Activated CD4-positive, alpha-beta T cell treated with anti-CD3 and anti-CD28 coated beads for 24 hours (primary cell): ENCODE measurements around the gene POLR3F.
"Not testable (repeated sequence)": the region's sequence is repeated elsewhere in the genome, so short reads cannot be mapped to it uniquely, and the experiment has no call there.

ENCODE experiments used
- DNase-seq, 2 donors: peaks; one replicate each; pipeline ENCODE4 v3.0.0-alpha.2; 2020; ENCODE audit warnings: low read depth in 2 of 2

POLR3F gene

GRCh38 chr20:18506744-18507143 lies 39.6 kb downstream of the POLR3F start:
- DNase-seq, result no peak

DNA sequence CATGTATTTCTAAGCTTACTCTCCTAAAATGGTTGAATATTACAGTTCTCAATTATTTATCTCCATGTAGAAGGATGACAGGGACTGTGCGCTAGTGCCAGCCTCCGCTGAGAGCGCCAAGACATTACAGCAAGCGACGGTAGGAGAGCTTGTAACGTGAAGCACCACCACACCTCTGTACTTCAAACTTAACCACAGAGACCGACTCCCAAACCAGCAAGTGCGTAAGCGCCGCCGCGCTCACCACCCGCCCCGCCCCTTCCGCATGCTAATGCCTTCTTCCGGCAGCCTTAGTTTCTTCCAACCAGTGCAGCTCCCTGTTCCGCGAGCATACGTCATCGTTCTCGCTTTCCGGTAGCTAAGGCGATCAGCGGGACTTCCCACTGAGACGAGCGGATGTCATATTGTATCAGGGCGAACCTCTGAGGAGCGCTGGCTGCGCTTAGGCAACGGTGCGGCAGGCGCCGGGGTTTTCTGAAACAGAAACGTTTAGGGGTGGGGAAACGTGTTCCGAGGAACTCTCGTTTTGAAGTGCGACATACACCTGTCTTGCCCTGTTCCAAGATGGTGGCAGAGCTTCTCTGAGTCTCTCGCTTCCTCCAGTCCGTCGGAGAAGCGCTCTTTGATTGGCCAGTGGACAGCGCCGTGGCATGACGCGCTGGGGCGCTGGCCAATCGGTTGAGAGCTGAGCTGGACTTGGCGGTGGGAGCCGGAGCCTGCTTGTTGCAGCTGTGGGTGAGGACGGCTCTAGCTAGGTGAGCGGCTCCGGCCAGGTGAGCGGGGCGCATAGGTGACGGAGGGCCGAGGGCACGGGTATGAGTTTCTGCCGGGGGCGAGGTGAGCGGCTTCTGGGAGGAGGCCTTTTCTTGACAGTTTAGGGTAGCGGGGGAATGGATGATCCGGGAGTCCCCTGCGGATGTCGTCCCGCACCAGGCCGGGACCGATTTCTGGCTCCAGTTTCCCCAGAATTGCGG lies 40.3 kb downstream of the POLR3F start, which contains the start of gene SEC23B:
Gene SEC23B, plus strand, starts transcription at position 723 of the 974 bp plus-strand sequence. CDS start 2,896 bp downstream, outside the sequence.
- peak; percentile 95 to 97 for DNase-seq

DNA sequence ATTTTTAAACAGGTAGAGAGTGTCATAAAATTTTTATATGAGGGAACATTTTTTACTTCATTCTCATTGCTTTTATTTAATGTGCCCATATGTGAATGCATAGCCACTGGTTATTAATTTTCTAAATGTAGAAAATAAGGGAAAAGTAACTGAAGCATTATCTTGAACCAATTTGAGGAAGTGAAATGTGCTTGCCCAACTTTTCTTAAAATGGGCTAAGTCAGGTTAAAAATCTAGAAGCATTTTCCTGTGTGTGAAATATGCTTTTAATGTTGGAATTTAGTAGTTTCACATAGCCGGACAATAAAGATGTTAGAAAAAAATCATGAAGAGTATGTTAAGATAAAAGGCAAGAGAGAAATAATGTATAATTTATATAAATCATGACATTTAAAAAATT lies 44.4 kb downstream of the POLR3F start:
- DNase-seq, result no peak

DNA sequence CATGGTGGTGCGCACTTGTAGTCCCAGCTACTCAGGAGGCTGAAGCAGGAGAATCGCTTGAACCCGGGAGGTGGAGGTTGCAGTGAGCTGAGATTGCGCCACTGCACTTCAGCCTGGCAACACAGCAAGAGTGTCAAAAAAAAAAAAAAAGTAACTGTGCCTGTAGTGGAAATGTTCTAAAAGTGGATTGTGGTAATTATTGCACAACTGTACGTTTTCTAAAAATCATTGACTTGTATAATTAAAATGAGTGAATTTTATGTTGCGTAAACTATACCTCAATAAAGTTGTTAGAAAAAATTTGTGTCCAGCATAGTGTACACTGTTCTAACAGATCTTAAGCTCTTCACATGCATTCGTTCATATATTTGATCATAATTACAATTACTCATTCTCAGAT lies 46.0 kb downstream of the POLR3F start:
- no peak for DNase-seq

DNA sequence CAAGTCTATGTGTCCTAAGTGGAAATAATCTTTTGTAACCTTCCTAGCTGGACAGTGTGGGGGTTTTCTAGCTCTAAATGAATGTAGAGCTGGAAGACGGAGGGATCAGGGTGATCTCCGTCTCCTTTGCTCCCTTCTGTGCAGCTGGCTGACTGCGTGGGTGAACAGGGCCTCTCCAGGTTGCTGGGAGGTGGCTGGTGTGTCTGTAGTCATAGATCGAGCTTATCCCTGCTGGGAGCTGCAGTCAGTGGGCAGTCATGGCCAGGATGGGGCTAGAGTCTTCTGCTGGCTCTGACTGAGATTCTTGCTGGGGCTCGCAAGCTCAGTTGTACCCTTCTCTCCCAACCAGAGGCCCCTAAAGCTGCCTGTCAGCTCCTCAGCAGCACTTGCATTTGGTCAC lies 46.9 kb downstream of the POLR3F start:
- DNase-seq, result no peak

DNA sequence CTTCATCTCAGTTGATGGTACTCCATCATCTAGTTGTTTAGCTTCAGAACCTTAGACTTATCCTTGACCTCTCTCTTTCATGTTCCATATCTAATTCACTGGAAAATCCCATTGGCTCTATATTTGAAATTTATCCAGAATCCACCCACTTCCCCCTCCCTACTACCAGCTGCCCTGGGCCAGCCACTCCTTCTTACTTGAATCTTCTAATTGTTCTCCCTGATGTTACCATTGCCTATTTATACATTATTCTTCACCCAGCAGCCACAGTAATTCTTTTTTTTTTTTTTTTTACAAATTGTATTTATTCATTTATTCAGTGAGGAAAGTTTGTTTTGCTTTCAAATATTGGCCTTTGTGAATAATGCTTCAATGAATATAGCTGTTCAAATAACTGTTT lies 48.8 kb downstream of the POLR3F start:
- no peak for DNase-seq

DNA sequence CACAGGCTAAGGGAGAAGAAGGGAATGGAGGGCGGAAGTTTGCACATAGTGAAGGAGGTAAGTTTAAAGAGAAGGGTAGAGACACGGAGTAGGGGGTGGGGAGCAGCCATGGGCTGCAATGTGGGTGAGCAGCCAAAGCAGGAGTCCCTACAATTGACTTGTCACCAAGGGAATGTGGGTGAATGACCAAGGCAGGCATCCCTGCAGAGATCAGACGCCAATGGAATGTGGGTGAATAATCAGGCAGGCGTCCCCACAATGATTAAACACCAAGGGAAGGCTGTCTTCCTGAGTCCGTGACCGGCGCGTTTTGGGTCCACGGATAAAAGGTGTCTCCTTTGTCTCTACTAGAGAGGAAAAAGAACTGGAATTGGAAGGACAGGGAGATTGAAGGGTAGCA lies 54.9 kb downstream of the POLR3F start:
- not testable (repeated sequence) for DNase-seq

DNA sequence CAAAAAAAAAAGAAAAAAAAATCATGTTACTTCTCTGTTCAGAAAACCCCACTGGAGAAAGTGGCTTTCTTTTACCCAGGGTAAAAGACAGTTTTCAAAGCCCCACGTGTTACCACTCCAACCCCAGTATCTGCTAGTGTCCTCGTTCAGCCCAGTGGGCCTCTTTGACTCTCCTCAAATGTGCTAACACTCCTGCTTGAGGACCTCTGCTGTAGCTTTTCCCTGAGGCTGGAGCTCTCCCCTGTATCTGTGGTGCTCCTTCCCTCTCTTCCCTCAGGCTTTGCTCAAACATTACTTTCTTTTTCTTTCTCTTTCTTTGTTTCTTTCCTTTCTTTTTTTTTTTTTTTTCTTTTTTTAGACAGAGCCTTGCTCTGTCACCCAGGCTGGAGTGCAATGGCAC lies 55.9 kb downstream of the POLR3F start:
- DNase-seq, result no peak

- DNase-seq, result no peak
Observed at GRCh38 chr20:18524646-18525045, 57.5 kb downstream of the POLR3F start.

- DNase-seq, result not testable (repeated sequence)
Observed at GRCh38 chr20:18526761-18527160, 59.6 kb downstream of the POLR3F start.

- DNase-seq, result no peak
Observed at GRCh38 chr20:18527339-18527738, 60.1 kb downstream of the POLR3F start.

DNA sequence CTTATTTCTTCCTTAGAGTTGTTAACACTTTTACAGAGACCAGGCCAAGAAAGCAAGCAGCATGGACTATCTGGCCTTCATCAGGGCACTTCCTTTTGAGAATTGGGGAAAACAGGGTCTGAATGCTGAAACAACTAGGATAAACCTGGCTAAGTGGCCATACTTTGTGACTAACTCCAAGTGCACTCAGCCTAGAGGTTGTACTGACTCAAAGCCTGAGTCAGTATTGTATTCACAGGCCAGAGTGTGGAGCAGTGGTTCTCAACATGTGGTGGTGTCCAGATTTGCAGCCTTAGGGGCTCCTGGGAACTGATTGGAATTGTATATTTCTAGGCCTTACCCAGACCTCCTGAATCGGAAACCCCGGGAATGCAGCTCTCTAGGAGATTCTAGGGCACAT lies 60.6 kb downstream of the POLR3F start:
- no peak for DNase-seq

- DNase-seq, result no peak
Observed at GRCh38 chr20:18529041-18529440, 61.9 kb downstream of the POLR3F start.

DNA sequence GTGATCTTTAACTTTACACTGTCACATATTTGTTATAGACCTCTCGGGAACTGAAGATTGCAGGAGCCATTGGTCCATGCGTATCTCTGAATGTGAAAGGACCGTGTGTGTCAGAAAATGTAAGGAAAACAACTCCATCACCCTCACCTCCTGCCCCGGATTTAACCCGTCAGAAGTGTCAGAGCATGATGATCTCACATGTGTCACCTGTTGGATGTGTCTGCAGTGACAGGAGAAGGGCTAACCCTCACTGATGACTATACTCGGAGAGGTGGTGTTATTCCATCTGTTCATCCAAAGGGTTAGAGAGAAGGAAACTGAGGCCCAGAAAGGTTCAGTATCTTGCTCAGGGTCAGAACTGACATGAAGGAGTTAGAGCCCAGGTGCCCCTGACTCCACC lies 65.4 kb downstream of the POLR3F start:
- DNase-seq, result no peak

GRCh38 chr20:18533491-18533890 lies 66.3 kb downstream of the POLR3F start:
- no peak for DNase-seq

- DNase-seq, result no peak
Observed at GRCh38 chr20:18533978-18534644, 66.9 kb downstream of the POLR3F start.
